IMR-90 (cell line): Measurements from ENCODE around the gene ST7. TPM values are rescaled to one million over a fixed set of nuclear protein-coding genes. Genes with fewer than 3 reads are reported as not detected.
A peak's percentile ranks its signal among the peaks of the same experiment; 100 is the strongest.

Source experiments
- ATAC-seq: fragments of 200-7000 bp; cut with Tn5 transposase; 2 replicates; pipeline ENCODE4 v1.9.1; 2020; ENCODE audit warnings: low read depth, mild to moderate bottlenecking, moderate library complexity
- BruUV-seq: library from RNA; stranded (reverse); fragments of 400-500 nt; replicated peaks from 2 replicates; lab custom pipeline; 2021; lab: Mats Ljungman, UMichigan
- CTCF ChIA-PET: fragments of 300-600 bp; formaldehyde crosslinking; extraction: SDS; loops from one replicate; lab custom pipeline; 2021; ENCODE audit warnings: antibody characterized with exemption; lab: Yijun Ruan, JAX
- POLR2A ChIA-PET: fragments of 300-600 bp; sonication (Branson Sonifier 250); formaldehyde crosslinking; loops from one replicate; lab custom pipeline; 2022; ENCODE audit warnings: antibody characterized with exemption; ENCODE audit not compliant: unreplicated experiment; lab: Charles Lee
- DNase-seq: peaks from one replicate; pipeline ENCODE4 v3.0.0; 2013
- H2AFZ ChIP-seq: replicated peaks from 2 replicates; pipeline ENCODE3; 2013; ENCODE audit warnings: low read length, mild to moderate bottlenecking; ENCODE audit not compliant: poor library complexity
- H2AK5ac ChIP-seq: 2 replicates; pipeline ENCODE4 v1.6.1; 2013; ENCODE audit warnings: low read depth, low read length, inconsistent platforms
- H2AK9ac ChIP-seq: replicated peaks from 2 replicates; pipeline ENCODE3; 2013; ENCODE audit warnings: mild to moderate bottlenecking, low read depth, low read length, moderate library complexity; ENCODE audit not compliant: poor library complexity
- H2BK120ac ChIP-seq: 2 replicates; pipeline ENCODE4 v1.6.1; 2013; ENCODE audit warnings: low read depth, low read length, inconsistent platforms
- H2BK15ac ChIP-seq: 3 replicates; pipeline ENCODE4 v1.6.1; 2013; ENCODE audit warnings: low read depth, low read length, inconsistent platforms
- H2BK20ac ChIP-seq: 2 replicates; pipeline ENCODE4 v1.6.1; 2013; ENCODE audit warnings: low read depth, mild to moderate bottlenecking, inconsistent platforms, low read length, moderate library complexity
- H2BK5ac ChIP-seq: 2 replicates; pipeline ENCODE4 v1.6.1; 2013; ENCODE audit warnings: mild to moderate bottlenecking, low read depth, low read length, inconsistent platforms; ENCODE audit not compliant: poor library complexity, severe bottlenecking
- H3K14ac ChIP-seq: replicated peaks from 2 replicates; pipeline ENCODE4 v1.6.1; 2013; ENCODE audit warnings: low read depth, low read length, inconsistent platforms
- H3K18ac ChIP-seq: 2 replicates; pipeline ENCODE4 v1.6.1; 2013; ENCODE audit warnings: low read depth, low read length, control low read depth
- H3K23ac ChIP-seq: 2 replicates; pipeline ENCODE4 v1.6.1; 2013; ENCODE audit warnings: low read depth, low read length, inconsistent platforms
- H3K27ac ChIP-seq: 2 replicates; pipeline ENCODE4 v1.5.1; 2013; ENCODE audit warnings: mild to moderate bottlenecking, control low read depth, low read length; ENCODE audit not compliant: insufficient read depth
- H3K27me3 ChIP-seq: 2 replicates; pipeline ENCODE4 v1.6.1; 2013; ENCODE audit warnings: low read length; ENCODE audit not compliant: control insufficient read depth, insufficient read depth
- H3K36me3 ChIP-seq: 2 replicates; pipeline ENCODE4 v1.6.1; 2013; ENCODE audit warnings: low read length, mixed read lengths; ENCODE audit not compliant: control insufficient read depth, insufficient read depth
- H3K4ac ChIP-seq: 2 replicates; pipeline ENCODE4 v1.6.1; 2013; ENCODE audit warnings: low read depth, low read length, inconsistent platforms
- H3K4me1 ChIP-seq: 2 replicates; pipeline ENCODE4 v1.6.1; 2013; ENCODE audit warnings: low read length, mixed read lengths; ENCODE audit not compliant: control insufficient read depth, insufficient read depth
- H3K4me2 ChIP-seq: 2 replicates; pipeline ENCODE4 v1.6.1; 2013; ENCODE audit warnings: low read depth, mild to moderate bottlenecking, control low read depth, low read length, moderate library complexity
- H3K4me3 ChIP-seq: 2 replicates; pipeline ENCODE4 v1.5.1; 2013; ENCODE audit warnings: low read depth, mild to moderate bottlenecking, control low read depth, low read length, moderate library complexity; ENCODE audit not compliant: insufficient read depth
- H3K56ac ChIP-seq: 2 replicates; pipeline ENCODE4 v1.6.1; 2013; ENCODE audit warnings: low read length, inconsistent platforms; ENCODE audit not compliant: insufficient read depth; ENCODE audit errors: extremely low read depth
- H3K79me1 ChIP-seq, 2 experiments: 2 replicates each; pipeline ENCODE4 v1.6.1; 2013; ENCODE audit warnings: low read length in 2 of 2, inconsistent platforms in 1 of 2, low read depth in 1 of 2
- H3K9ac ChIP-seq: 2 replicates; pipeline ENCODE4 v1.6.1; 2013; ENCODE audit warnings: low read depth, low read length, control low read depth
- H3K9me1 ChIP-seq: 2 replicates; pipeline ENCODE4 v1.6.1; 2013; ENCODE audit warnings: low read length, inconsistent platforms; ENCODE audit not compliant: insufficient read depth
- H3K9me3 ChIP-seq: 2 replicates; pipeline ENCODE4 v1.6.1; 2013; ENCODE audit warnings: low read length; ENCODE audit not compliant: control insufficient read depth, insufficient read depth
- H4K20me1 ChIP-seq: 2 replicates; pipeline ENCODE4 v1.6.1; 2013; ENCODE audit warnings: low read length, inconsistent platforms; ENCODE audit not compliant: insufficient read depth
- H4K5ac ChIP-seq: 2 replicates; pipeline ENCODE4 v1.6.1; 2013; ENCODE audit warnings: mild to moderate bottlenecking, low read depth, low read length, control low read depth
- H4K8ac ChIP-seq, 2 experiments: 2 replicates each; pipeline ENCODE4 v1.6.1; 2013; ENCODE audit warnings: low read depth in 2 of 2, low read length in 2 of 2, control low read depth in 1 of 2, inconsistent platforms in 1 of 2
- H4K91ac ChIP-seq: 2 replicates; pipeline ENCODE4 v1.6.1; 2013; ENCODE audit warnings: low read depth, low read length, inconsistent platforms; ENCODE audit not compliant: insufficient read depth
- BHLHE40 ChIP-seq: fragments of 150-350 bp; IDR thresholded peaks from 2 replicates; pipeline ENCODE4 v1.6.1; 2016; ENCODE audit warnings: mild to moderate bottlenecking, low read depth, low read length
- ELK1 ChIP-seq: fragments of 150-350 bp; IDR thresholded peaks from 2 replicates; pipeline ENCODE4 v1.6.1; 2016; ENCODE audit warnings: low read depth, mild to moderate bottlenecking, low read length, moderate library complexity, borderline replicate concordance
- FOS ChIP-seq: fragments of 150-350 bp; IDR thresholded peaks from 2 replicates; pipeline ENCODE4 v1.6.1; 2016; ENCODE audit warnings: low read depth, low read length
- MAFK ChIP-seq: IDR thresholded peaks from 2 replicates; pipeline ENCODE4 v1.6.1; 2012; ENCODE audit warnings: low read depth, low read length, improper control_type of control experiment
- MAZ ChIP-seq: IDR thresholded peaks from 2 replicates; pipeline ENCODE4 v1.6.1; 2012; ENCODE audit warnings: low read depth, mild to moderate bottlenecking, low read length, improper control_type of control experiment, moderate library complexity, borderline replicate concordance
- MXI1 ChIP-seq: IDR thresholded peaks from 2 replicates; pipeline ENCODE4 v1.6.1; 2012; ENCODE audit warnings: low read depth, mild to moderate bottlenecking, low read length, moderate library complexity, borderline replicate concordance
- NFE2L2 ChIP-seq: fragments of 150-350 bp; IDR thresholded peaks from 2 replicates; pipeline ENCODE4 v1.6.1; 2016; ENCODE audit warnings: low read depth, mild to moderate bottlenecking, low read length
- POLR2A ChIP-seq: IDR thresholded peaks from 2 replicates; pipeline ENCODE4 v1.6.1; 2012; ENCODE audit warnings: mild to moderate bottlenecking, low read depth, low read length
- RCOR1 ChIP-seq: IDR thresholded peaks from 2 replicates; pipeline ENCODE4 v1.6.1; 2012; ENCODE audit warnings: mild to moderate bottlenecking, low read length, improper control_type of control experiment; ENCODE audit not compliant: insufficient replicate concordance
- USF2 ChIP-seq: fragments of 150-350 bp; IDR thresholded peaks from 2 replicates; pipeline ENCODE4 v1.6.1; 2017; ENCODE audit warnings: mild to moderate bottlenecking, antibody characterized with exemption, low read length, low read depth
- WGBS, 2 experiments: methylation state at CpG; one replicate each; pipeline versions ENCODE4 v1.1.5 to v1.1.7; 2013; ENCODE audit warnings: missing lambda C conversion rate in 2 of 2; ENCODE audit not compliant: insufficient read length in 1 of 2; ENCODE audit errors: extremely low coverage in 2 of 2; 5-methylcytosine and 5-hydroxymethylcytosine counted together
- dilution Hi-C: fragments of 300-500 bp; cut with HindIII; formaldehyde crosslinking; loops from one replicate; pipeline ENCODE4 v1.14.3; 2018; ENCODE audit warnings: low sequenced_read_pairs; ENCODE audit not compliant: unreplicated experiment
- in situ Hi-C: fragments of 300-500 bp; cut with MboI; formaldehyde crosslinking; loops from 3 replicates; pipeline ENCODE4 v1.14.3; 2019; ENCODE audit warnings: low sequenced_read_pairs, inconsistent platforms, mixed read lengths
- intact Hi-C: fragments of 100-400 bp; cut with micrococcal nuclease; formaldehyde crosslinking; loops from 2 replicates; pipeline ENCODE4 v1.10.0; 2022
- polyA plus RNA-seq, 3 experiments: library from polyadenylated mRNA; depleted of rRNA; stranded (reverse); fragments of >200 nt; gene quantifications; 2 replicates each; pipeline ENCODE4 v1.2.3, GENCODE V29; 2012; ENCODE audit warnings: low replicate concordance in 1 of 3
- total RNA-seq: library from RNA; depleted of rRNA; stranded (reverse); fragments of >200 nt; gene quantifications from 2 replicates; pipeline ENCODE4 v1.2.3, GENCODE V29; 2012

The ST7 gene
- total and polyA plus RNA-seq, 2 of the 4 experiments (the other 2 are of a cell fraction), result 18.6 to 26.0 TPM

GRCh38 chr7:117238937-117239336 lies 285.6 kb downstream of the ST7 start:
- H3K23ac ChIP-seq, result no peak overlapping the region
- POLR2A ChIA-PET, result interaction anchor here (0.6 kb wide), 1 partner anchor 10 kb away, joined by 30 read pairs; no protein-coding TSS in a partner anchor
- no peak overlapping the region for H3K4ac ChIP-seq
- H3K4me2 ChIP-seq, result no peak overlapping the region
- in situ Hi-C loops (no loop called here), intact Hi-C loops (no loop called here), dilution Hi-C loops (no loop called here)
- DNase-seq (no peak), ATAC-seq (no peak)
- no peak overlapping the region for H2BK120ac ChIP-seq
- TF ChIP-seq USF2 (no peak), POLR2A (no peak), RCOR1 (no peak), MAFK (no peak), NFE2L2 (no peak), MAZ (no peak), ELK1 (no peak), FOS (no peak), BHLHE40 (no peak), MXI1 (no peak)
- no peak overlapping the region for H2AK5ac ChIP-seq
- H3K9ac ChIP-seq, result no peak overlapping the region
- no peak overlapping the region for H2AK9ac ChIP-seq
- no peak overlapping the region for H2AFZ ChIP-seq
- H3K18ac ChIP-seq, result peak overlapping the region; percentile 4; the same call in 1 of the 2 replicates
- no peaks in the 10 kb centered on the region for H3K36me3 ChIP-seq
- no peak overlapping the region for H4K8ac ChIP-seq
- H4K5ac ChIP-seq, result no peak overlapping the region
- no peaks in the 10 kb centered on the region for H4K20me1 ChIP-seq
- H2BK15ac ChIP-seq, result no peak overlapping the region
- no peak overlapping the region for H3K27ac ChIP-seq
- BruUV-seq, result no TSS peak
- 0 out of 2 replicates have a peak overlapping the region, but pooled peaks have one; percentile 32 for H4K91ac ChIP-seq
- H3K4me1 ChIP-seq, result 0 out of 2 replicates have a peak, but pooled peaks cover 3% of the 10 kb centered on the region
- no peaks in the 10 kb centered on the region for H3K79me1 ChIP-seq
- no peak overlapping the region for H3K56ac ChIP-seq
- H3K14ac ChIP-seq, result no peak overlapping the region
- CTCF ChIA-PET, result interaction anchor here (1.2 kb wide), 1 partner anchor 40 kb away, joined by 3 read pairs; no protein-coding TSS in a partner anchor
- H3K4me3 ChIP-seq, result no peak overlapping the region
- H3K27me3 ChIP-seq, result no peaks in the 10 kb centered on the region
- no CpG with 5 or more reads among the region's 7 CpGs for WGBS, 2 experiments
- H3K9me3 ChIP-seq, result no peaks in the 10 kb centered on the region
- H2BK5ac ChIP-seq, result no peak overlapping the region
- 0 out of 2 replicates have a peak overlapping the region, but pooled peaks have one; percentile 49 for H2BK20ac ChIP-seq
- no peaks in the 10 kb centered on the region for H3K9me1 ChIP-seq
